ENCODE data around the gene AKT3. TPM values are rescaled to one million over a fixed set of nuclear protein-coding genes. Genes with fewer than 3 reads are reported as not detected.

Gene AKT3
- total RNA-seq, 4 donors from 2014 or later = 42.2 to 66.5 (median 60.0) TPM

- no peak for TF ChIP-seq CTCF (IDR thresholded peaks at IDR 0.05; ENCODE audit: low read depth)
These were observed 182.5 kb downstream of the AKT3 start for GRCh38 chr1:243667591-243667990.

GRCh38 chr1:243667133-243667532 is 182.9 kb downstream of the AKT3 start:
- TF ChIP-seq CTCF (IDR thresholded peaks at IDR 0.05; ENCODE audit: low read depth) = no peak

GRCh38 chr1:243663651-243664050 is 186.4 kb downstream of the AKT3 start:
- TF ChIP-seq CTCF (IDR thresholded peaks at IDR 0.05; ENCODE audit: low read depth) = no peak

GRCh38 chr1:243658594-243659105 is 191.4 kb downstream of the AKT3 start:
- no peak for TF ChIP-seq CTCF (IDR thresholded peaks at IDR 0.05; ENCODE audit: low read depth)

GRCh38 chr1:243657793-243658192 is 192.2 kb downstream of the AKT3 start:
- no peak for TF ChIP-seq CTCF (IDR thresholded peaks at IDR 0.05; ENCODE audit: low read depth)

GRCh38 chr1:243646841-243647240 is 203.2 kb downstream of the AKT3 start:
- no peak for TF ChIP-seq CTCF (IDR thresholded peaks at IDR 0.05; ENCODE audit: low read depth)

GRCh38 chr1:243645281-243645680 is 204.8 kb downstream of the AKT3 start:
- TF ChIP-seq CTCF (IDR thresholded peaks at IDR 0.05; ENCODE audit: low read depth) = no peak
